ENCODE data around the gene MAX. TPM values are rescaled to one million over a fixed set of nuclear protein-coding genes. Genes with fewer than 3 reads are reported as not detected.

MAX gene
- total RNA-seq, 1 donor from 2014 or later, result 50.4 TPM

GRCh38 chr14:65073605-65074201 lies 28.6 kb downstream of the MAX start:
- no peak for DNase-seq (ENCODE audit: low read depth, low spot score)

- no peak for DNase-seq (ENCODE audit: low read depth, low spot score)
These were observed 29.4 kb downstream of the MAX start for GRCh38 chr14:65072937-65073336.

DNA sequence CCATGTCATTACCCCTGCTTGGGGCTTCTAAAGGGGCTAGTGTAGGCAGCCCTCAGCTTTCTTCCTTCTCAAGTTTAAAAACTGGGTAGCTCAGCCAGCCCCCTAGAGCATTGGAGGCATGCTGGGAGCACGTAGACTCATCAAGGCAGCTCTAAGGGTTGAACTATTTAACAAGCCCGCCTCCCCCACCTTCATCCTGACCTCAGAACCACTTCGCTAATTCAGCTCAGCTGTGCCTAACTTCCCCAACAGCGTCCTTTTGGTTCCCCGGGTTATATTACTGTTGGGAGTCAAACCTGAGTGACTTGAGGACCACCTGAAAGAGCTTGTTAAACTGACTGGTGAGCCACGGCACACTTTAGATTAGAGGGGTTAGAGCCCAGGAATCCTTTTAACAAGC lies 30.1 kb downstream of the MAX start:
- no peak for DNase-seq (ENCODE audit: low read depth, low spot score)

GRCh38 chr14:65071544-65071943 lies 30.8 kb downstream of the MAX start:
- no peak for DNase-seq (ENCODE audit: low read depth, low spot score)

GRCh38 chr14:65070471-65070976 lies 31.8 kb downstream of the MAX start:
- no peak for DNase-seq (ENCODE audit: low read depth, low spot score)

- DNase-seq (ENCODE audit: low read depth, low spot score), result no peak
These were observed 32.4 kb downstream of the MAX start for GRCh38 chr14:65069874-65070413.

GRCh38 chr14:65065719-65066118 lies 36.6 kb downstream of the MAX start:
- no peak for DNase-seq (ENCODE audit: low read depth, low spot score)

DNA sequence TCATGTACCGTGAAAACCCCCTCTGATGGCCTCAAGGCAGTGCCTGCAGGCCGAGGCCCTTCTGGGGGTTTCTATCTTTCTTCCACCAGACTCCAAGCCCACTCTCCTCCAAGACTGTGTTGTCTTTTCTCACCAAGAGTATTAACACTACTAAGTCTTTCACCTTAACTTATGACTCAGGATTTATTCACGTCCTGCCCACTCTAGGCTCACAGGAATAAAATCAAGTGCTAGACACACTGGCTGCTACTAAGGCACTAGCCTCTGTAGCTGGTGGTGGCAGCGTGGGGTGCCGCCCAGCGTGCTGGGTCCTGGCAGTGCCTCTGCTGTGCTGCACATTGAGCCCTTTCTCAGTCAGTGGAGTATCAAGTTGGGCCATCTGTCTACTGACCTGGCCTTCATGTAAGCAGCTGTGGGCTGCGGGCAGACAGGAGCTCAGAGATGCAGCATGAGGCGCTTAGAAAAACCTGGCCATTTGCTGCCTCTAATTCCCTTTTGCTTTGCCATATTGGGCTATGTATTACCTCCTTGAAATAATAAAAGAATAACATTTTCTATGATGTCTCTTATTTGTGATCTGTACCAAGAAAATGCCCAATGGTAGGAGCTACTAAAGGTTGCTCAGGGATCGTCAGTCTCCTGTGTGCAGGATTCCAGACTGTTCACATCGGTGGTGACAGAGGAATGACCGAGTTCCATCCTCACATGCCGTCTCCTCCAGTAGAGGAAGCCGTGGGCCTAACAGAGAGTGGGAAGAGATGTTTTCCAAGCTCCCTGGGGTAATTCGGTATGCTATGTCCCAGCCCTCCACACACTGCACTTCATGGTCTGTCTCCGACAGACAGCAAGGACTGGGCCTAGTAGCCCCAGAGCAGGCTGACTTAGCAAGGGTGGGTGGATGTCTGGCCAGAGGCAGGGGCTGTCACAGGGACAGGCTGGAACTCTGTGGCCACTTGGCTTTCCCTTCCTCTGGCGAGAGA lies 39.9 kb downstream of the MAX start:
- DNase-seq (ENCODE audit: low read depth, low spot score), result no peak

DNA sequence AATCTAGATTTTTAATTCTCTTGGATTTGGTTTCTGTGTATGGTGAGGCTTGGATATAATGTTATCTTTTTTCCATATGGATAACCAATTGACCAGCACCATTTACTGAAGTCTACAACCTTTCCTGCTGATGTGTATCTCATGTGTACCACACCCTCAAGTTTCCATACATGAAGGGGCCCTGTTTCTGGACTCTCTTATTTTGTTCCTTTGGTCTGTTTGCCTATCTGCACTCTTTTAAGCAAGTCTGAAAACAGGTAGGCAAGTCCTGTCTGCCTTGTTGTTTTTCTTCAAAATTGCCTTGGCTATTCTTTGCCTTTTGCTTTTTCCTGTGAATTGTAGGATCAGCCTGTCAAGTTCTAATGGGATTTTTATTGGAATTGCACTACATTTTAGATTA lies 44.6 kb downstream of the MAX start:
- no peak for DNase-seq (ENCODE audit: low read depth, low spot score)

DNA sequence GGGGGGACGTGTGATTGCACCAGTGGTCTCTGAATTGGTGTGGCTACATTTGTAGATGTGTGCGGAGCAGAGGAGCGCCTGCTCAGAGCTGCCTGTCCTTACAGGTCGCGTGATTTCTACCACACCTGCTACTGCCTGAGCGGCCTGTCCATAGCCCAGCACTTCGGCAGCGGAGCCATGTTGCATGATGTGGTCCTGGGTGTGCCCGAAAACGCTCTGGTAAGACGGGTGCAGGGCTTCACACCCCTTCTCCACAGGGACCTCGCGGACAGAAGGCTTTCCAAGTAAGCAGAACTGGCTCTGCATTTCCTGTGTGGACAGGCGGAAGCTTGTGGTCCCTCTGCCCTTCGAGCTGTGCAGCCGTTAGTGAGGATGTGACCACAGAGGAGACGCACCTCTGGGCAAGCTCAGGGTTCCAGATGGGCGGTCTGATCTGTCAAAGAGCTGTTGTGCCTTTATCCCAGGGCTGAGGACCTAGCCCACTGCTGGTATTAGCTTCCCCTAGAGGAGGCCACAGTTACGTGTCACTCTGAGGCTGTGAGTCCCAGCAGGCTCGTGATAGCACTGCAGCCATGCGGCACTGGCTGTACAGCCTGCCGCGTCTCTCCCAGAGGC lies 47.7 kb downstream of the MAX start:
- no peak for DNase-seq (ENCODE audit: low read depth, low spot score)

- no peak for DNase-seq (ENCODE audit: low read depth, low spot score)
These were observed 48.9 kb downstream of the MAX start for GRCh38 chr14:65053466-65053865.

DNA sequence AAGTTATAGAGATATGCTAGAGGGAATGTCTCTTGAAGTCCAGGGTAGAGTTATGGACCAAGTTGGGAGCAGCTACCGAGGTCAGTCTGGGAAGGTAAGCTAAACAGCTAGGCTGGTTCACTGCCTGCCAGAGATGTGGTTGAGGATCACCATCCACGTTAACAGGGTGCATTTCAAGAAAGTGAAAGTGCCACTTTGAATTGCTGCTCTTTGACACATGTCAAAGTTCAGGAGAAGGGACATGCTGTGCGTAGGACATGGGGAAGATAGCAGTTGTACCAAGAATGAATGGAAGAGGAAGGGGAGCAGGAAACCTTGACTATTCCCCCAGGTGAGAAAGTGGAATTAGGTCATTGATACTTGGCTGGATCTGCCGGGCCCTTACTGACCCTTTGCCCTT lies 49.5 kb downstream of the MAX start:
- DNase-seq (ENCODE audit: low read depth, low spot score), result no peak

- DNase-seq (ENCODE audit: low read depth, low spot score), result no peak
These were observed 56.6 kb downstream of the MAX start for GRCh38 chr14:65045709-65046108.

GRCh38 chr14:65045006-65045405 lies 57.3 kb downstream of the MAX start:
- no peak for DNase-seq (ENCODE audit: low read depth, low spot score)

- no peak for DNase-seq (ENCODE audit: low read depth, low spot score)
These were observed 57.7 kb downstream of the MAX start for GRCh38 chr14:65044596-65044959.

DNA sequence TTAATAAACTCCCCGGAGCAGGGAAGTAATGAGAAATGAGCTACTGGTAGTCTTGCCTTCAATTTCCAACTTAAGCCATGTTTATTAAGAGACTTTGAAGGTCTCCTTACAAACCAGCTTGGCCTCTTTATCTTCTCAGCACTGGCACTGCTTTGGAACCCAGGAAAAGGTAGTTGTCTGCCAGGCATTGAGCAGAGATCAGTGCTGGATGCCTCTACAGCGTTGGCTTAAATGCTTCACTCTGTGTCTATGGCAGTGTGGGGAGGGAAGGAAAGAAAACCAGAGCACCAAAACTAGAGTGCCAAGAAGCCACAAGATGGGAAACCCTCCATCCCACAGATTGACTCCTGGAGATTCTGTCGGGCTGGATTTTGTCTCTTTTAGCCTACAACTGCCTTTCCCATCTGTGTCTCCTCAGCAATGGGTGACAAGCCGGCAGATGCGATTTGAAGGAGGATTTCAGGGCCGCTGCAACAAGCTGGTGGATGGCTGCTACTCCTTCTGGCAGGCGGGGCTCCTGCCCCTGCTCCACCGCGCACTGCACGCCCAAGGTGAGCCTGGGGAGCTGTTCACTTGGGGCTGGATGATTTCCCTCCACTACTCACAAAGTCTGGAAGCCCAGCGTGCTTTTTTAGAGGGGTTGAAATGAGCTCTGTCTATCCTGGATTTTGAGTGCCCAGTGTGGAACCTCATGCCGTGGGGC lies 58.3 kb downstream of the MAX start:
- no peak for DNase-seq (ENCODE audit: low read depth, low spot score)

- DNase-seq (ENCODE audit: low read depth, low spot score), result no peak
These were observed 59.5 kb downstream of the MAX start for GRCh38 chr14:65042731-65043372.

GRCh38 chr14:65042296-65042695 lies 60.0 kb downstream of the MAX start:
- no peak for DNase-seq (ENCODE audit: low read depth, low spot score)

DNA sequence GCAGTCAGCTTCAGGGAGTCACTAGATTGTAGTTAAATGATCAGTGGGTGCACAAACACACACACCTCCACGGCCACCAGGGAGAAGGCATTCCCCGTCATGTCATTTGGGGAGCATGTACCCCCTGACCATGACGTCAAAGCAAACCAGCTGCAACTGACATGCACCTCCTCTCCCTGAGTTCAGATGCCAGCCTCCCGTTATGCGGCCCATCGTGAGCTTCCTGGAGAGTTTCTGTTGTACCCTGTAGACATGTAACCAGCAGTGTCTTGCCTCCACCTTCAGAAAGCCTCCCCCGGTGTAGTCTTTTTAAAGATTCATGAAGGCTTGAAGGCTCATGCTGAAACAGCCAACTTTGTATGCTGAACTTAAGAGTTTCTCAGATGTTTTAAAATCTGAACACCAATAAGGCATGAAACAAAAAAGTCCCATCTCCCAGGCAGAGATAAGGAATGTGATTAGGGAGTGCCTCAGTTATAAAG lies 60.8 kb downstream of the MAX start:
- DNase-seq (ENCODE audit: low read depth, low spot score), result no peak

DNA sequence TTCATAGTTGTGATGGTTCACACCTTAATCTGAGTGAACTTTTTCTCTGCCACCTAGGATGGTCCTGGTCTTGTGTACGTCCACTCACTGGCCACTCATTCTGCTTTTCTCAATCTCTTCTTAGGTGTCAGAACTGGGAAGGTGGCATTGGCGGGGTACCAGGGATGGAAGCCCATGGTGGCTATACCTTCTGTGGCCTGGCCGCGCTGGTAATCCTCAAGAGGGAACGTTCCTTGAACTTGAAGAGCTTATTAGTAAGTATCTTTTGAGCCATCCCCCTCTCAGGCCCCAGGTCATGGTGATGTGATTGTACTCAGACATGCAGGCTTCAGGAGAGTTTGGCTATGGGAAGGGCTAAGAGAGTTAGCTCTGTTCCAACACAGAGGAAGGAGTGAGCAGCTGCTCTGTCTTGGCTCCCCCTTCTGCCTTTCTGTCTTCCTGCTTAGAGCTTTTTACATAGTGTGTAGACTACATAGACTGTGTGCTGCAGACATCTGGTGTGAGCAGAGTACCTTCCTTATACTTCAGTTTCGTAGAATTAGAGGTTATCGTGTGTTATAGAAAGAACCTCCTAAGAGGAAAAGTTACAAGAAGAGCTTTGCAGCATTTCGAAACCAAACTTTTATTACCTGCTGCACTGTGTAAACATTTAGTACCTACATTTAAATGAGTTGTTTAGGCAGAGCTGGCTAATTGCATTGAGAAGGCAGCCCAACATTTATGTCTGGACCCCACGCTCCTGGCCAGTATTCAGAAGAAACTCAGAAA lies 61.5 kb downstream of the MAX start:
- DNase-seq (ENCODE audit: low read depth, low spot score), result no peak
